ENCODE results near the gene NAP1L4. TPM values are rescaled to one million over a fixed set of nuclear protein-coding genes. Genes with fewer than 3 reads are reported as not detected.

NAP1L4 gene
- total RNA-seq, 1 experiment from 2014 or later = 144 TPM

GRCh38 chr11:2992234-2992996 is at the start of gene NAP1L4 (continued):
- TF ChIP-seq TCF7L2 (IDR thresholded peaks at IDR 0.05; ENCODE audit: borderline replicate concordance, extremely low read depth, insufficient read depth, insufficient read length) (no peak), SP1 (IDR thresholded peaks at IDR 0.05; ENCODE audit: low read depth) (peak; percentile 91), ATF3 (IDR thresholded peaks at IDR 0.05) (no peak), EGR1 (IDR thresholded peaks at IDR 0.05; ENCODE audit: low read depth) (no peak)

- peaks cover 37% of the 10 kb centered on the region for H3K79me2 ChIP-seq (ENCODE audit: insufficient read depth, low read length)
- RAD21 ChIA-PET (ENCODE audit: low non-redundant PET in 1 of 2, low total read pairs in 2 of 2, uncharacterized antibody in 2 of 2, unreplicated experiment in 2 of 2) = no interaction called here
- no peak overlapping the region for H3K9ac ChIP-seq (ENCODE audit: low read length)
- no peaks in the 10 kb centered on the region; the same call in 1 of the 2 replicates for H4K20me1 ChIP-seq (ENCODE audit: insufficient read depth)
- H3K27ac ChIP-seq (ENCODE audit: low read depth, low read length) = no peak overlapping the region
- H3K4me2 ChIP-seq (ENCODE audit: low read length) = no peak overlapping the region
- no peaks in the 10 kb centered on the region for H3K9me2 ChIP-seq (ENCODE audit: insufficient read depth)
- H3K4me1 ChIP-seq (ENCODE audit: control insufficient read depth in 1 of 2, insufficient read depth in 2 of 2, low read length in 2 of 2) = no peaks in the 10 kb centered on the region; a peak in 1 of 4 replicates
- BruUV-seq (replicated peaks) = no TSS peak
- H3K4me3 ChIP-seq (replicated peaks in 1 of 2; ENCODE audit: low read depth in 1 of 2, low read length in 2 of 2) = no peak overlapping the region
- H3K9me3 ChIP-seq (ENCODE audit: control insufficient read depth in 1 of 2, insufficient read depth in 1 of 2, low read depth in 1 of 2, low read length in 2 of 2) = no peaks in the 10 kb centered on the region
- no peaks in the 10 kb centered on the region for H3K27me3 ChIP-seq (ENCODE audit: insufficient read depth, low read length)
- no peak for ATAC-seq
- CTCF ChIA-PET = no interaction called here
- intact Hi-C loops (cut with micrococcal nuclease) = no loop called here
- H3K36me3 ChIP-seq (ENCODE audit: control insufficient read depth in 1 of 2, insufficient read depth in 2 of 2, low read length in 2 of 2) = peaks cover 32 to 41% of the 10 kb centered on the region in 2 experiments; a peak in 3 of 4 replicates
- no peak overlapping the region for H2AFZ ChIP-seq (ENCODE audit: low read depth, low read length, poor library complexity, severe bottlenecking)
- no peak for DNase-seq (ENCODE audit: low read depth, low spot score)
- POLR2A ChIA-PET = no interaction called here
- TF ChIP-seq CEBPB (IDR thresholded peaks at IDR 0.05; ENCODE audit: low read depth) = no peak
- no peak for TF ChIP-seq EGR1 (IDR thresholded peaks at IDR 0.05; ENCODE audit: low read depth)
- no peak for TF ChIP-seq POLR2A (IDR thresholded peaks at IDR 0.05; ENCODE audit: borderline replicate concordance, extremely low read depth, insufficient read depth, insufficient read length)
- TF ChIP-seq CTCF (IDR thresholded peaks at IDR 0.05 in 2 of 3, conservative IDR thresholded peaks at IDR 0.05 in 1 of 3; ENCODE audit: borderline replicate concordance in 1 of 3, insufficient read depth in 1 of 3, low read depth in 2 of 3, low read length in 2 of 3) = no peak
- no peak for TF ChIP-seq REST (IDR thresholded peaks at IDR 0.05; ENCODE audit: low read depth)
- no peak for TF ChIP-seq POLR2AphosphoS5 (IDR thresholded peaks at IDR 0.05; ENCODE audit: low read depth, low read length)
- no peak for TF ChIP-seq FOSL1 (IDR thresholded peaks at IDR 0.05; ENCODE audit: low read depth)
- no peak for TF ChIP-seq YY1 (IDR thresholded peaks at IDR 0.05; ENCODE audit: extremely low read depth, insufficient replicate concordance, low read depth, low read length)
- no peak for TF ChIP-seq JUND (IDR thresholded peaks at IDR 0.05)
- no peak for TF ChIP-seq EZH2phosphoT487 (IDR thresholded peaks at IDR 0.05; ENCODE audit: borderline replicate concordance)
- no peak for TF ChIP-seq TCF7L2 (IDR thresholded peaks at IDR 0.05; ENCODE audit: borderline replicate concordance, extremely low read depth, insufficient read depth, insufficient read length)
- no peak for TF ChIP-seq ZFX (IDR thresholded peaks at IDR 0.05)
- no peak for TF ChIP-seq ZNF274 (IDR thresholded peaks at IDR 0.05; ENCODE audit: low read depth, low read length)
- no peak for TF ChIP-seq SRF (IDR thresholded peaks at IDR 0.05; ENCODE audit: low read depth)
- TF ChIP-seq ZBTB33 (IDR thresholded peaks at IDR 0.05; ENCODE audit: extremely low read depth, insufficient replicate concordance, low read length) = no peak
These were observed 48.8 kb upstream of the NAP1L4 start for GRCh38 chr11:3040881-3041280.

All from HCT116 (cell line).